ENCODE measurements around the gene KRT84. TPM values are rescaled to one million over a fixed set of nuclear protein-coding genes. Genes with fewer than 3 reads are reported as not detected.

Gene KRT84
- total RNA-seq, 1 experiment from 2014 or later: not detected

- no peaks in the 10 kb centered on the region for H3K4me1 ChIP-seq (ENCODE audit: insufficient read depth, low read length, poor library complexity, severe bottlenecking)
- intact Hi-C loops (cut with micrococcal nuclease; ENCODE audit: unreplicated experiment): no loop called here
These were observed 16.9 kb downstream of the KRT84 start for GRCh38 chr12:52368508-52368907.

GRCh38 chr12:52367876-52368275, 17.6 kb downstream of the KRT84 start:
- H3K4me1 ChIP-seq (ENCODE audit: insufficient read depth, low read length, poor library complexity, severe bottlenecking): no peaks in the 10 kb centered on the region
- no TSS peak for BruUV-seq (replicated peaks)
- H3K36me3 ChIP-seq (ENCODE audit: insufficient read depth, low read length, poor library complexity, severe bottlenecking): no peaks in the 10 kb centered on the region
- intact Hi-C loops (cut with micrococcal nuclease; ENCODE audit: unreplicated experiment): no loop called here
- no peak overlapping the region for H3K27ac ChIP-seq (ENCODE audit: low read depth, low read length, poor library complexity, severe bottlenecking)
- CTCF ChIA-PET: interaction anchor here (1.3 kb wide), 1 partner anchor 512 kb away, joined by 4 read pairs; no protein-coding TSS in a partner anchor
- no peak for DNase-seq (ENCODE audit: low spot score)
- no peaks in the 10 kb centered on the region for H3K27me3 ChIP-seq (replicated peaks; ENCODE audit: insufficient read depth, low read depth, low read length, poor library complexity)
- no peaks in the 10 kb centered on the region for H3K9me3 ChIP-seq (ENCODE audit: low read depth, low read length, poor library complexity, severe bottlenecking)
- TF ChIP-seq EZH2 (IDR thresholded peaks at IDR 0.05; ENCODE audit: borderline replicate concordance, low read depth, low read length, poor library complexity, severe bottlenecking): no peak
- TF ChIP-seq CTCF (conservative IDR thresholded peaks at IDR 0.05; ENCODE audit: low read depth, low read length): no peak
- POLR2A ChIA-PET (ENCODE audit: low non-redundant PET): no interaction called here
- no peak overlapping the region for H3K4me3 ChIP-seq (ENCODE audit: low read depth, low read length, poor library complexity, severe bottlenecking)

More at GRCh38 chr12:52368508-52368907, 16.9 kb downstream of the KRT84 start:
- no peak for DNase-seq (ENCODE audit: low spot score)
- no peaks in the 10 kb centered on the region for H3K9me3 ChIP-seq (ENCODE audit: low read depth, low read length, poor library complexity, severe bottlenecking)
- no peak overlapping the region for H3K4me3 ChIP-seq (ENCODE audit: low read depth, low read length, poor library complexity, severe bottlenecking)
- BruUV-seq (replicated peaks): no TSS peak
- ChIA-PET POLR2A (ENCODE audit: low non-redundant PET) (no interaction called here), CTCF (interaction anchor here (1.3 kb wide), 1 partner anchor 511 kb away, joined by 4 read pairs; no protein-coding TSS in a partner anchor)
- no peaks in the 10 kb centered on the region for H3K27me3 ChIP-seq (replicated peaks; ENCODE audit: insufficient read depth, low read depth, low read length, poor library complexity)
- H3K27ac ChIP-seq (ENCODE audit: low read depth, low read length, poor library complexity, severe bottlenecking): no peak overlapping the region
- no peaks in the 10 kb centered on the region for H3K36me3 ChIP-seq (ENCODE audit: insufficient read depth, low read length, poor library complexity, severe bottlenecking)
- no peak for TF ChIP-seq CTCF (conservative IDR thresholded peaks at IDR 0.05; ENCODE audit: low read depth, low read length)
- TF ChIP-seq EZH2 (IDR thresholded peaks at IDR 0.05; ENCODE audit: borderline replicate concordance, low read depth, low read length, poor library complexity, severe bottlenecking): no peak

GRCh38 chr12:52366738-52367485, 18.5 kb downstream of the KRT84 start, which contains the start of gene KRT85:
Gene KRT85 (minus strand): TSS chr12:52367481. CDS start chr12:52367405, 76 bp downstream.
- CTCF ChIA-PET: no interaction called here
- no peaks in the 10 kb centered on the region for H3K4me1 ChIP-seq (ENCODE audit: insufficient read depth, low read length, poor library complexity, severe bottlenecking)
- no TSS peak for BruUV-seq (replicated peaks)
- no peak within 1 kb of the TSS for H3K27ac ChIP-seq (ENCODE audit: low read depth, low read length, poor library complexity, severe bottlenecking)
- DNase-seq (ENCODE audit: low spot score): no peak
- no peaks in the 10 kb centered on the region for H3K27me3 ChIP-seq (replicated peaks; ENCODE audit: insufficient read depth, low read depth, low read length, poor library complexity)
- intact Hi-C loops (cut with micrococcal nuclease; ENCODE audit: unreplicated experiment): no loop called here
- POLR2A ChIA-PET (ENCODE audit: low non-redundant PET): no interaction called here
- no peaks in the 10 kb centered on the region for H3K9me3 ChIP-seq (ENCODE audit: low read depth, low read length, poor library complexity, severe bottlenecking)
- TF ChIP-seq CTCF (conservative IDR thresholded peaks at IDR 0.05; ENCODE audit: low read depth, low read length): no peak
- no peak for TF ChIP-seq EZH2 (IDR thresholded peaks at IDR 0.05; ENCODE audit: borderline replicate concordance, low read depth, low read length, poor library complexity, severe bottlenecking)
- no peaks in the 10 kb centered on the region for H3K36me3 ChIP-seq (ENCODE audit: insufficient read depth, low read length, poor library complexity, severe bottlenecking)
- no peak within 1 kb of the TSS for H3K4me3 ChIP-seq (ENCODE audit: low read depth, low read length, poor library complexity, severe bottlenecking)

Data from A673 (cell line).